Adrenal gland (tissue), 12 donors: ENCODE results near the gene DALRD3. TPM values are rescaled to one million over a fixed set of nuclear protein-coding genes. Genes with fewer than 3 reads are reported as not detected.
A peak's percentile ranks its signal among the peaks of the same experiment; 100 is the strongest.

Experiments used
- DNase-seq, 7 donors: peaks; one replicate each; pipeline ENCODE4 v3.0.0-alpha.2; 2019 to 2020
- H3K27ac ChIP-seq, 5 donors: fragments of 200-600 bp; sonication (generic) in 4 of 5; 1 replicate in 3 of 5; 2 replicates in 2 of 5; pipeline versions ENCODE4 v1.5.1 to v1.8.0; 2016 to 2020; ENCODE audit warnings: mild to moderate bottlenecking in 1 of 5
- H3K27me3 ChIP-seq: fragments of 200-600 bp; 2 replicates; pipeline ENCODE4 v1.8.0; 2021
- H3K36me3 ChIP-seq, 2 donors: fragments of 200-600 bp; replicated peaks in 1 of 2; 1 replicate in 1 of 2; 2 replicates in 1 of 2; pipeline versions ENCODE4 v1.5.1 to v1.8.0; 2018 to 2022
- H3K4me1 ChIP-seq, 2 donors: fragments of 200-600 bp; replicated peaks in 1 of 2; 1 replicate in 1 of 2; 2 replicates in 1 of 2; pipeline versions ENCODE4 v1.5.1 to v1.8.0; 2018 to 2021
- H3K4me3 ChIP-seq, 4 donors: fragments of 200-600 bp; sonication (generic) in 3 of 4; one replicate each; pipeline ENCODE4 v1.5.1; 2016 to 2018
- H3K9me3 ChIP-seq, 3 donors: fragments of 200-600 bp; sonication (generic) in 1 of 3; replicated peaks in 1 of 3; 1 replicate in 2 of 3; 2 replicates in 1 of 3; pipeline versions ENCODE4 v1.5.1 to v1.8.0; 2016 to 2021
- CTCF ChIP-seq, 6 experiments: fragments of 450-650 bp in 4 of 6; fragments of 200-600 bp in 2 of 6; sonication (generic) in 1 of 6; IDR thresholded peaks; 1 replicate in 5 of 6; 2 replicates in 1 of 6; pipeline versions ENCODE4 v1.5.1 to v1.8.0; 2016 to 2021; ENCODE audit warnings: antibody characterized with exemption in 6 of 6, mild to moderate bottlenecking in 2 of 6, moderate library complexity in 1 of 6
- POLR2A ChIP-seq, 2 donors: fragments of 450-650 bp; IDR thresholded peaks; one replicate each; pipeline ENCODE4 v1.6.1; 2017; ENCODE audit warnings: antibody characterized with exemption in 2 of 2, mild to moderate bottlenecking in 2 of 2, moderate library complexity in 1 of 2
- WGBS, 4 donors: extraction: QIAGEN DNeasy Blood & Tissue Kit in 2 of 4; methylation state at CpG; one replicate each; pipeline versions ENCODE4 v1.1.5 to v1.1.7; 2013 to 2017; 5-methylcytosine and 5-hydroxymethylcytosine counted together
- intact Hi-C, 2 donors: fragments of 100-400 bp; cut with DNase I; formaldehyde crosslinking; loops; one replicate each; pipeline versions ENCODE4 v1.14.1 to v1.15.0; 2022 to 2023
- polyA plus RNA-seq, 3 donors: library from polyadenylated mRNA; stranded (reverse); fragments of 200-250 nt in 2 of 3; fragments of 350-450 nt in 1 of 3; fragmentation: Illumina TruSeq in 1 of 3; extraction: RNeasy Lipid Tissue Mini Kit (QIAGEN cat#74804) in 1 of 3; gene quantifications; one replicate each; pipeline ENCODE4 v1.2.3, GENCODE V29; 2013 to 2014
- total RNA-seq, 9 donors: library from RNA; depleted of rRNA in 4 of 9; stranded (reverse); fragments of >200 nt in 4 of 9; fragments of 120-200 nt in 1 of 9; fragmentation: NEBNext Ultra II Directional in 1 of 9; extraction: Animal tissue kit (Norgen Biotek cat#: 25700) in 1 of 9; gene quantifications; one replicate each; pipeline versions ENCODE4 v1.1.0 to v1.2.4, GENCODE V29; 2013 to 2023
- donor health status: healthy with polysubstance abuse.
- donor health status: Bipolar disorder and iron deficiency.
- donor health status: DM: yes; HTN: yes; CAD: no.
- donor health status: DM: no; HTN: no; CAD: no.
- donor health status: DM: no; HTN: no; CAD: no.
- donor health status: DM: yes; HTN: yes; CAD: no.

Gene DALRD3
- total and polyA plus RNA-seq, 12 donors: 18.4 to 87.9 (median 46.7) TPM

- 2 to 13% (median 2%) methylated on average over 7 to 21 of the region's 21 CpGs for WGBS, 4 donors
- Histone ChIP-seq H3K4me1 (peaks cover 15 to 25% of the 10 kb centered on the region in 2 donors), H3K27me3 (no peaks in the 10 kb centered on the region), H3K9me3 (no peaks in the 10 kb centered on the region), H3K27ac (peak overlapping the region; percentile 65 to 99 (median 89)), H3K4me3 (peak overlapping the region in 3 of 4 donors; percentile 31 to 91 (median 71)), H3K36me3 (peaks cover 0 to 1% of the 10 kb centered on the region in 2 donors)
- TF ChIP-seq POLR2A (IDR thresholded peaks at IDR 0.05): no peak
- TF ChIP-seq CTCF (IDR thresholded peaks at IDR 0.05): no peak
- intact Hi-C loops: no loop called here
- DNase-seq: peak in 3 of 7 donors; percentile 19 to 73 (median 44)
Measured at GRCh38 chr3:48989126-48989795, 29.1 kb downstream of the DALRD3 start.

- Histone ChIP-seq H3K9me3 (no peaks in the 10 kb centered on the region), H3K36me3 (peaks cover 0 to 33% of the 10 kb centered on the region in 2 donors), H3K27me3 (no peaks in the 10 kb centered on the region), H3K4me3 (no peak overlapping the region), H3K27ac (no peak overlapping the region), H3K4me1 (peaks cover 9 to 13% of the 10 kb centered on the region in 2 donors)
- 90 to 93% (median 93%) methylated on average over 7 of the region's 7 CpGs for WGBS, 4 donors
- TF ChIP-seq POLR2A (IDR thresholded peaks at IDR 0.05) (no peak), CTCF (IDR thresholded peaks at IDR 0.05) (no peak)
- DNase-seq: no peak
- intact Hi-C loops: no loop called here
Measured at GRCh38 chr3:48985831-48986376, 32.5 kb downstream of the DALRD3 start.

GRCh38 chr3:48984663-48985062 is 33.7 kb downstream of the DALRD3 start:
- TF ChIP-seq CTCF (IDR thresholded peaks at IDR 0.05) (no peak), POLR2A (IDR thresholded peaks at IDR 0.05) (no peak)
- Histone ChIP-seq H3K4me1 (peaks cover 8 to 12% of the 10 kb centered on the region in 2 donors), H3K4me3 (no peak overlapping the region), H3K27me3 (no peaks in the 10 kb centered on the region), H3K36me3 (peaks cover 0 to 45% of the 10 kb centered on the region in 2 donors), H3K27ac (no peak overlapping the region), H3K9me3 (no peaks in the 10 kb centered on the region)
- DNase-seq: no peak
- intact Hi-C loops: no loop called here

- Histone ChIP-seq H3K9me3 (no peaks in the 10 kb centered on the region), H3K36me3 (peaks cover 0 to 57% of the 10 kb centered on the region in 2 donors)
Measured at GRCh38 chr3:48983096-48983495, 35.3 kb downstream of the DALRD3 start.

More at GRCh38 chr3:48983096-48983495, 35.3 kb downstream of the DALRD3 start:
- intact Hi-C loops: no loop called here
- no peak for TF ChIP-seq CTCF (IDR thresholded peaks at IDR 0.05)
- TF ChIP-seq POLR2A (IDR thresholded peaks at IDR 0.05): no peak
- Histone ChIP-seq H3K27me3 (no peaks in the 10 kb centered on the region), H3K27ac (no peak overlapping the region), H3K4me3 (no peak overlapping the region), H3K4me1 (no peaks in the 10 kb centered on the region)
- no peak for DNase-seq
- WGBS, 4 donors: 94 to 100% (median 96%) methylated on average over 1 to 4 of the region's 4 CpGs
